GM23338 (cell line): ENCODE results near the gene CDH23. TPM values are rescaled to one million over a fixed set of nuclear protein-coding genes. Genes with fewer than 3 reads are reported as not detected.

Source experiments
- EZH2 ChIP-seq: fragments of 200-600 bp; sonication (generic); IDR thresholded peaks from one replicate; pipeline ENCODE4 v1.8.0; 2017; ENCODE audit warnings: antibody characterized with exemption, mild to moderate bottlenecking, low read depth; ENCODE audit not compliant: unreplicated experiment
- polyA plus RNA-seq: library from polyadenylated mRNA; unstranded; fragments of >200 nt; fragmentation: Nextera tagmentation; extraction: Ambion mirVana; gene quantifications from 2 replicates; pipeline ENCODE4 v1.2.1, GENCODE V29; 2016
- total RNA-seq: library from RNA; depleted of rRNA; stranded (reverse); fragments of >200 nt; shearing (Covaris generic); gene quantifications from 2 replicates; pipeline ENCODE4 v1.2.3, GENCODE V29; 2014
- TF ChIP-seq, protein P1 (sequence below): fragments of 250-450 bp; sonication (Bioruptor Pico); IDR thresholded peaks from 2 replicates; pipeline ENCODE4 v1.5.0; 2020; ENCODE audit warnings: mild to moderate bottlenecking, moderate library complexity
- TF ChIP-seq, protein P2 (sequence below): IDR thresholded peaks from one replicate; pipeline ENCODE4 v1.6.1; 2018; ENCODE audit warnings: antibody characterized with exemption; ENCODE audit not compliant: unreplicated experiment

The CDH23 gene
- total and polyA plus RNA-seq, 2 experiments from 2014 or later = 0.95 to 4.3 TPM

DNA sequence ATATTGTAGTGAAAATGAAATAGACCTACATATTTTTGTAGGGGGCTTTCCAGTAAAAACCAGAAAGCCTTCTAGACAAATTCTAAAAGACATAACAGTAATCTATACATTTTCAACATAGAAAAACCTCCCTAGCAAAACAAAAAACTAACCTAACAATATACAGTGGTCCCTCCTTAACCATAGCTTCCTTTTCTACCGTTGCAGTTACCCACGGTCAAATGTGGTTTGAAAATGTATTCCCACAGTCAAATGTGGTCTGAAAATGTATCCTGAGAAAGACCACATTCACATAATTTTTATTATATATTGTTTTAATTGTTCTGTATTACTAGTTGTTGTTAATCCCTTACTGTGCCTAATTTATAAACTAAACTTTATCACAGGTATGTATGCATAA is 448.0 kb downstream of the CDH23 start (continued):
- TF ChIP-seq, protein P1, sequence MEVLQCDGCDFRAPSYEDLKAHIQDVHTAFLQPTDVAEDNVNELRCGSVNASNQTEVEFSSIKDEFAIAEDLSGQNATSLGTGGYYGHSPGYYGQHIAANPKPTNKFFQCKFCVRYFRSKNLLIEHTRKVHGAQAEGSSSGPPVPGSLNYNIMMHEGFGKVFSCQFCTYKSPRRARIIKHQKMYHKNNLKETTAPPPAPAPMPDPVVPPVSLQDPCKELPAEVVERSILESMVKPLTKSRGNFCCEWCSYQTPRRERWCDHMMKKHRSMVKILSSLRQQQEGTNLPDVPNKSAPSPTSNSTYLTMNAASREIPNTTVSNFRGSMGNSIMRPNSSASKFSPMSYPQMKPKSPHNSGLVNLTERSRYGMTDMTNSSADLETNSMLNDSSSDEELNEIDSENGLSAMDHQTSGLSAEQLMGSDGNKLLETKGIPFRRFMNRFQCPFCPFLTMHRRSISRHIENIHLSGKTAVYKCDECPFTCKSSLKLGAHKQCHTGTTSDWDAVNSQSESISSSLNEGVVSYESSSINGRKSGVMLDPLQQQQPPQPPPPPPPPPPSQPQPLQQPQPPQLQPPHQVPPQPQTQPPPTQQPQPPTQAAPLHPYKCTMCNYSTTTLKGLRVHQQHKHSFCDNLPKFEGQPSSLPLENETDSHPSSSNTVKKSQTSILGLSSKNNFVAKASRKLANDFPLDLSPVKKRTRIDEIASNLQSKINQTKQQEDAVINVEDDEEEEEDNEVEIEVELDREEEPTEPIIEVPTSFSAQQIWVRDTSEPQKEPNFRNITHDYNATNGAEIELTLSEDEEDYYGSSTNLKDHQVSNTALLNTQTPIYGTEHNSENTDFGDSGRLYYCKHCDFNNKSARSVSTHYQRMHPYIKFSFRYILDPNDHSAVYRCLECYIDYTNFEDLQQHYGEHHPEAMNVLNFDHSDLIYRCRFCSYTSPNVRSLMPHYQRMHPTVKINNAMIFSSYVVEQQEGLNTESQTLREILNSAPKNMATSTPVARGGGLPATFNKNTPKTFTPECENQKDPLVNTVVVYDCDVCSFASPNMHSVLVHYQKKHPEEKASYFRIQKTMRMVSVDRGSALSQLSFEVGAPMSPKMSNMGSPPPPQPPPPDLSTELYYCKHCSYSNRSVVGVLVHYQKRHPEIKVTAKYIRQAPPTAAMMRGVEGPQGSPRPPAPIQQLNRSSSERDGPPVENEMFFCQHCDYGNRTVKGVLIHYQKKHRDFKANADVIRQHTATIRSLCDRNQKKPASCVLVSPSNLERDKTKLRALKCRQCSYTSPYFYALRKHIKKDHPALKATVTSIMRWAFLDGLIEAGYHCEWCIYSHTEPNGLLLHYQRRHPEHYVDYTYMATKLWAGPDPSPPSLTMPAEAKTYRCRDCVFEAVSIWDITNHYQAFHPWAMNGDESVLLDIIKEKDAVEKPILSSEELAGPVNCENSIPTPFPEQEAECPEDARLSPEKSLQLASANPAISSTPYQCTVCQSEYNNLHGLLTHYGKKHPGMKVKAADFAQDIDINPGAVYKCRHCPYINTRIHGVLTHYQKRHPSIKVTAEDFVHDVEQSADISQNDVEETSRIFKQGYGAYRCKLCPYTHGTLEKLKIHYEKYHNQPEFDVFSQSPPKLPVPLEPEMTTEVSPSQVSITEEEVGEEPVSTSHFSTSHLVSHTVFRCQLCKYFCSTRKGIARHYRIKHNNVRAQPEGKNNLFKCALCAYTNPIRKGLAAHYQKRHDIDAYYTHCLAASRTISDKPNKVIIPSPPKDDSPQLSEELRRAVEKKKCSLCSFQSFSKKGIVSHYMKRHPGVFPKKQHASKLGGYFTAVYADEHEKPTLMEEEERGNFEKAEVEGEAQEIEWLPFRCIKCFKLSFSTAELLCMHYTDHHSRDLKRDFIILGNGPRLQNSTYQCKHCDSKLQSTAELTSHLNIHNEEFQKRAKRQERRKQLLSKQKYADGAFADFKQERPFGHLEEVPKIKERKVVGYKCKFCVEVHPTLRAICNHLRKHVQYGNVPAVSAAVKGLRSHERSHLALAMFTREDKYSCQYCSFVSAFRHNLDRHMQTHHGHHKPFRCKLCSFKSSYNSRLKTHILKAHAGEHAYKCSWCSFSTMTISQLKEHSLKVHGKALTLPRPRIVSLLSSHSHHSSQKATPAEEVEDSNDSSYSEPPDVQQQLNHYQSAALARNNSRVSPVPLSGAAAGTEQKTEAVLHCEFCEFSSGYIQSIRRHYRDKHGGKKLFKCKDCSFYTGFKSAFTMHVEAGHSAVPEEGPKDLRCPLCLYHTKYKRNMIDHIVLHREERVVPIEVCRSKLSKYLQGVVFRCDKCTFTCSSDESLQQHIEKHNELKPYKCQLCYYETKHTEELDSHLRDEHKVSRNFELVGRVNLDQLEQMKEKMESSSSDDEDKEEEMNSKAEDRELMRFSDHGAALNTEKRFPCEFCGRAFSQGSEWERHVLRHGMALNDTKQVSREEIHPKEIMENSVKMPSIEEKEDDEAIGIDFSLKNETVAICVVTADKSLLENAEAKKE (CRISPR knock-in tag) = no peak
- TF ChIP-seq, protein P2, sequence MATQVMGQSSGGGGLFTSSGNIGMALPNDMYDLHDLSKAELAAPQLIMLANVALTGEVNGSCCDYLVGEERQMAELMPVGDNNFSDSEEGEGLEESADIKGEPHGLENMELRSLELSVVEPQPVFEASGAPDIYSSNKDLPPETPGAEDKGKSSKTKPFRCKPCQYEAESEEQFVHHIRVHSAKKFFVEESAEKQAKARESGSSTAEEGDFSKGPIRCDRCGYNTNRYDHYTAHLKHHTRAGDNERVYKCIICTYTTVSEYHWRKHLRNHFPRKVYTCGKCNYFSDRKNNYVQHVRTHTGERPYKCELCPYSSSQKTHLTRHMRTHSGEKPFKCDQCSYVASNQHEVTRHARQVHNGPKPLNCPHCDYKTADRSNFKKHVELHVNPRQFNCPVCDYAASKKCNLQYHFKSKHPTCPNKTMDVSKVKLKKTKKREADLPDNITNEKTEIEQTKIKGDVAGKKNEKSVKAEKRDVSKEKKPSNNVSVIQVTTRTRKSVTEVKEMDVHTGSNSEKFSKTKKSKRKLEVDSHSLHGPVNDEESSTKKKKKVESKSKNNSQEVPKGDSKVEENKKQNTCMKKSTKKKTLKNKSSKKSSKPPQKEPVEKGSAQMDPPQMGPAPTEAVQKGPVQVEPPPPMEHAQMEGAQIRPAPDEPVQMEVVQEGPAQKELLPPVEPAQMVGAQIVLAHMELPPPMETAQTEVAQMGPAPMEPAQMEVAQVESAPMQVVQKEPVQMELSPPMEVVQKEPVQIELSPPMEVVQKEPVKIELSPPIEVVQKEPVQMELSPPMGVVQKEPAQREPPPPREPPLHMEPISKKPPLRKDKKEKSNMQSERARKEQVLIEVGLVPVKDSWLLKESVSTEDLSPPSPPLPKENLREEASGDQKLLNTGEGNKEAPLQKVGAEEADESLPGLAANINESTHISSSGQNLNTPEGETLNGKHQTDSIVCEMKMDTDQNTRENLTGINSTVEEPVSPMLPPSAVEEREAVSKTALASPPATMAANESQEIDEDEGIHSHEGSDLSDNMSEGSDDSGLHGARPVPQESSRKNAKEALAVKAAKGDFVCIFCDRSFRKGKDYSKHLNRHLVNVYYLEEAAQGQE = no peak
- TF ChIP-seq EZH2 = no peak
